NOMO-1 (cell line): ENCODE data around the gene PANX1.

Source experiments
- DNase-seq, 2 experiments: peaks; one replicate each; lab custom pipeline; 2025; ENCODE audit not compliant: unreplicated experiment in 2 of 2; lab: John Stamatoyannopoulos, UW

PANX1 gene

GRCh38 chr11:94183251-94183885 is 54.7 kb downstream of the PANX1 start:
- no peak for DNase-seq

DNA sequence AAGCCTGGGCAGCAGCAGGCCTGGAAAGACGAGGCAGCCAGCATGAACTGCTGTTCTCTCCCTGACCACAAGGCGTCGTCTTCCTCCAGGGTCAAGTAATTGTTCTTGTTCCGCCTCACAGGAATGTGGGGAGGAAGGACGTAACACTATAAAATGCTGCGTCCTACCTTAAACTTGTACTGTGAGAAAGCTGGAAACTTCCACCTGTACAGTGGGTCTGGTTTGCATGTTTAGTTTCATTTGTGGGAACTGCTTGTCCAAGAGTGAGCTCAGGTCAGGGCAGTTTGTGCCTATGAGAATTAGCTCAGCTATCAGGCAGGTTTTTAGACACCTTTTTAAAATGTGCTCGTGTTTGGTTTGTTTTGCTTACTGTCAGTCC is 55.2 kb downstream of the PANX1 start:
- DNase-seq = peak in 1 of 2 experiments; percentile 8

GRCh38 chr11:94184362-94184761 is 55.7 kb downstream of the PANX1 start:
- no peak for DNase-seq

DNA sequence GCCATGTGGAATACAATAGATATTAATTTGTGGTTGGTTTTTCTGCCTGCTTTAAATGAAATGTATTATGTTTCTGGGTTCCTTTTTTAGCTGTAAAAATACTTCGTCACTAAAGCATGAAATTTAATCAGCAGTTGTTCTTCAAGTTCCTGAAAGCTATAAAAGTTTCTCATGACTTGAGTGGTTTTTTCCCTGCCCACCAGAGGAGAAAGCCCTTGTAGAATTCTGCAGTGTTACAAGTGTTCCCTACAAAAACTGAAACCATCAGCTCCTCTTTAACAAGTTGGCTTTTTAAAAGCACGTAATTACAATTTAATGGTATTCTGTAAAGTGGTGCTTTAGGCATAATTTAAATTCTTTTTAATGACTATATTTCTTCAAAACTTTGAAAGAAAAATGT is 56.2 kb downstream of the PANX1 start:
- DNase-seq = no peak

GRCh38 chr11:94185416-94186084 is 56.9 kb downstream of the PANX1 start:
- no peak for DNase-seq

DNA sequence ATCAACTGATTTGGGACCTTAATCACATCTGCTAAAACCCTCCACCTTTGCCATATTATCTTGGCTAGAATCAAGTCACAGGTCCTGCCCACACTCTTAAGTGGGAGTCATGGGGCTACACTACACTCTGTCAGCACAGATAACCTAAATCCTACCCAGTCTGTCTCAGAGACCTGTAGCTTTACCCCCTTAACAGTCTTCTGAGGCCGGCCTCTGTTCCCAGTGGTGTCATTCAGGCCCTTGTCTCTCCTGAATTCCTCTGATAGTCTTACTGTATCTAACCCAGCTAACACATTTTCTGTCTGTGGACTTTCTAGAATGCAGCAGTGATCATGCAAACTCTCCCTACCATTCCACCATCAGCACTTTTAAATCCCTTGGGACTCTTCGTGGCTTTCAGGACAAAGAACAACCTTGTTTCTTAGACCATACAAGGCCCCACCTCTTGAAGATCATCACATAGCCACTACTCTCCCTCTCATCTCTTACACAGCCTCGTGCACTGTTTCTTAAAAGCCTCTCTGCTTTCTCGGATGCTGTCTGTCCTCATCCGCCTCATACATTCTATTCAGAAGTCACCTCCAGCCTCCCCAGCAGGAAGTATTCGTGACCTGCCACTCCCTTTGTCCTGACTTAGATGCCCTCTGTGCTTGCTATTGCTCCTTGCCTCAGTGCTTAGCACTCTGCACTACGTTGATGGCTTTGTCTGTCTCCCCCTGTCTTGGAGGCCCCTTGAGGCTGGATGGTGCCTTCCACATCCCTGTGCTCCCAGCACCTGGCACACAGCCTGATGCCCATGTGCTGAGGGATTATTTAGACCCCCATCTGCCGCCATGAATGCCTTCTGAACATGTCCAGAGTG is 57.9 kb downstream of the PANX1 start:
- DNase-seq = no peak

DNA sequence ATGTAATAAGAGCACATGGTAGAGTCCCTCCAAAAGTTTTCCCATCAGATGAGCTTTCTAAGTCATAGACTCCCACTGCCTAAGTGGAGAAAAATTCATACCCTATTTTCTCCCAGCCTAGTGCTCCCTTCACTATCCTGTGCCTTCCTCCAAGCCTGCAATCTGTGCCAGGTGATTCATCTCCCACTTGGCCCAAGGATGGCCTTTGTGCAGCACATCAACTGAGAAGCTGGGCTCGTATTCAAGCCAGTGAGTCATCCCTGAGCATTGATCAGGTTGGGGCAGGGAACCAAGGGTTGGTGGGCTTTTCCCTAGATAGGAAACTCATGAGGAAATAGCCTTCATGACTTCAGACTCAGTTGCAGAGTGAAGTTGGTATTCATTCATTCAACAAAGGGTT is 64.6 kb downstream of the PANX1 start:
- DNase-seq = no peak

DNA sequence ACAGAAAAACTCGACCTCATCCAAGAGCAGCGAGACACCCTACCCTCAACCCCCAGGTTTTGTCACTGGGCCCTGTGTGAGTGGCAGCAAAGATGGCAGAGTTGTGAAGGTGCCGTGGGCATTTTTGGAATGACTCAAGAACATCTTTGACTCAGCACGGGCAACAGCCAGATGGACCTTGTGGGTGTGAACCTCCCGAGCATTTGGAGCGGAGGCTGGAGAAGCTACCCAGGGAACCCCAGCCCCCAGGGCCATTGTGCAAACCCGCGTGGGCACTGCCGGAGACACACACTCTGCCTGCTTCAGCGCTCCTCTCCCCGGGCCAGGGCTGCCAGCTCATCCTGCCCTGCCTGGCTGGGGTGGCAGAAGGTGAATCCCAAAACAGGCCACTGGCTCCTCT is 66.1 kb downstream of the PANX1 start:
- no peak for DNase-seq

DNA sequence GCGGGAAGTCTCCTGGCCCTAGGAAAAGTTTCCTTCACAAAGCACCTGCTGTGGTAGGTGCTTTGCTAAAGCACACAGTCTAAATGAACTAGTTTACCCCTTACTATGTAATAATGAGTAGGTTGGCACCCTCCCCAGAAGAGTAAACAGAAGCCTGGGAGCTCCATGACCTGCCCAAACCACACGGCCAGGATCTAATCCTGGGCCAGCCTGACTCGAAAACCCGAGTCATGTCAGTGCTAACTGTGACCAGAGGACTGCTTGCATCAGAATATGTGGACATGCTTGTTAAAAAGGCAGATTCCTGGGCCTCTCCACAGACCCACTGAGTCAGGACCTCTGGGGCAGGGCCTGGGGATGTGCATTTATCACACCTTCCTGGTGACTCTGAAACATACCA is 67.7 kb downstream of the PANX1 start:
- no peak for DNase-seq

DNA sequence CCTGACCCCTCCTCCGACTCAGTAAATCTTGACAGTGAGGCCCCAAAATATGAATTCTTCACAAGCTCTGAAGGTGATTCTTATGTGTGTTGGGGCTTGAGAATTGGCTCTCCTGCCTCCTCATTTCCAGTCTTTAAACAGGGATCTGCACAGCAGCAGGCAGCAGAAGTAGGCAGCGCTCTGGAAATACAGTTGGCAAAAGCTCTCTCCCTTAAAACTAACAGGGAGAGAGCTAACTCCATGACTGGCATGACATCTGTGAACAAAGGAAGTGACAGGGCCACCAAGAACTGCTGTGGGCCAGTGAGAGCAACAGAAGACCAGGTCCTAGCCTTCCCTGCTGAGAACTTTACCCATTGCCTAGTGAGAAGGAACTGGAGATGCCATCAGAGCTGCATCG is 70.1 kb downstream of the PANX1 start:
- no peak for DNase-seq

DNA sequence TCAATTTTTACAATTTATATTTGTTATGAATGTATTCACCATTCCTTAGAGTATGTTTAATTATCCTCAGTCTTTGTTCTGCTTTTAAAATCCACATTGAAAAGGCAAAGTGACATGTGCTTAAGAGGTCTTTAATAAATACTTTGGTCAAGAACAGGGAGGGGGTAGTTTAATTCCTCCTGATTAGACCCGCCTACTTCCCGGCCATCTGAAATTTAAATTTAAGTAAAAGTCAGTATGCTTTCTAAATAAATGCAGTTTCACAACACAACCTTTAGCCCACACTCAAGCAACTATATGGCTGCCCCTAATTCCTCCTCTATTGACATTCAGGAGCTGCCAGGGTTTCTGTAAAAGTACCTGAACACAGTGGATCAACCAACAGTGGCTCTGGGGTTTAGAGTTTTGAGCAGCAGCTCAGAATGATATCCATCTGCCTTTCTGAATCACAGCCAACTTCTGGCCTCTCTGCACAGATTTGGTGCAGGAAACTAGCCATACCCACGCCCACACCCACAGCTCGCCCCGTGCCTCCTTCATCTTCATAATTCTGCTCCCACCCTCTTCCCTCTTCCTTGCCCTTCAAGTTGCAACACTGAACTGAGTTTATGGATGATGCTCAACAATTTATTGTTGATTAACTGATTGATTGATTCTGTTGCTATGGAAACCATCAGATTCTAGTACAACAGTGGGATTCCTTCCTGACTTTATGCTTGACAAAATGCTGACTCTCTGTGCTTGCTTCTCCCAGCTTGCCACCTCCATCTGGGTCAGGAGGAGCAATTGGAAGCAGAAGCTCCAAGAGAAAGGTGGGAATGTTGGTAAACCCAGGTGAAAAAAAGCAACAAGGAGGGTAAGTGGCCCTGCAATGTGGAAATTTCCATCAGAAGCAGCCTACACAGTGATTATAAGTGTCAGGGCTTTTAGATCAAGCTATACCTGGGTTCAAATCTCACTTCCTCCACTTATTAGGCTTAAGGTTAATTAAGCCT is 70.8 kb downstream of the PANX1 start:
- DNase-seq = no peak

GRCh38 chr11:94201004-94201465 is 72.4 kb downstream of the PANX1 start:
- no peak for DNase-seq

- no peak for DNase-seq
Observed at GRCh38 chr11:94203070-94203469, 74.4 kb downstream of the PANX1 start.

- no peak for DNase-seq
Observed at GRCh38 chr11:94211261-94211830, 82.7 kb downstream of the PANX1 start.

DNA sequence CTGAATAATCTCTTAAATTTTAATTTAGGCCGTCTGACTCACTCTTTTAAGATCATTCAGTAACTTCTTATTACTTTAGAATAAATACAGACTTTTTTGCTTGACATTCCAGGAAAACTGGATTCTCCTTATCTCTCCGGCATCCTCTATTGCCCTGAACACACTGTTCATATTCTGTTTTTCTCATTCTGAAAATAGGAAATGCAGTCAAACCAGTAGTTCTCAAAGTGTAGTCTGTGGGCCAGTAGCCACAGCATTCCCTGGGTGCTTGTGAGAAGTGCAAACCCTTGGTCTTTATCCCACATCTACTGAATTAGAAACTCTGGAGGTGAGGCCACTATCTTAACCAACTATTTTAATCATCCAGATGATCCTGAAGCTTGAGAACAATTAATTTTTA is 84.3 kb downstream of the PANX1 start:
- DNase-seq = no peak

DNA sequence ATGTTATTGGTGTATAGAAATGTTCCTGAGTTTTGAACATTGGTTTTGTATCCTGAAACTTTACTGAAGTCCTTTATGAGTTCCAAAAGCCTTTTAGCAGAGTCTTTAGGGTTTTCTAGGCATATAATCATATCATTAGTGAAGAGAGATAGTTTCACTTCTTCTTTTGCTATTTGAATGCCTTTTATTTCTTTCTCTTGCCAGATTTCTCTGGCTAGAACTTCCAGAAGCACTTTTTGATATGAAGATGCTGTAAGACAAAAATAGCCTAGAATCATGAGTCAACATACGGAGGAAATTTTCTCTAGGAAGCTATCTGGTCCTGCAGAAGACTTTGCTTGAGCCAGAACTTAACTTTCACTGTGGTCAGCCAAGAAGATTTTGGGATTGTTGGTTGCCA is 89.1 kb downstream of the PANX1 start:
- DNase-seq = peak in 1 of 2 experiments; percentile 6

DNA sequence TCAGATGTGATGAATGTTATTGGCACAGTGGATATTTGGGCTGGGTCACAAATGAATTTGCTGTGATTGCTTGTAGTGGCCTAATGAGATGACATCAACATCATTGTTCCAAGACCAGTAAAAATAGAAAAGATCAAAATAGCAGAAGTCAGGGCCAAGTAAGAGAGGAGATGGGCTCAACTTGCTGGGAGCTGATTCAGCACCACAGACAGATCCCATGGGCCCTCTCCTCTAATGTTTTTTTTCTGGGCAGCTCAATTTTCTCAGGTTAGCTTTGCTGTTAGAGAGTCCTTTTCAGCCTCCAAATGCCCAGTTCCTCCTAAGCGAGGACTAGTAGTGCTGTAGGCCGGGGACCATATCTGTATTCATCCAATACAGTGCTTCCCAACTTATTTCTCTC is 89.7 kb downstream of the PANX1 start:
- no peak for DNase-seq

DNA sequence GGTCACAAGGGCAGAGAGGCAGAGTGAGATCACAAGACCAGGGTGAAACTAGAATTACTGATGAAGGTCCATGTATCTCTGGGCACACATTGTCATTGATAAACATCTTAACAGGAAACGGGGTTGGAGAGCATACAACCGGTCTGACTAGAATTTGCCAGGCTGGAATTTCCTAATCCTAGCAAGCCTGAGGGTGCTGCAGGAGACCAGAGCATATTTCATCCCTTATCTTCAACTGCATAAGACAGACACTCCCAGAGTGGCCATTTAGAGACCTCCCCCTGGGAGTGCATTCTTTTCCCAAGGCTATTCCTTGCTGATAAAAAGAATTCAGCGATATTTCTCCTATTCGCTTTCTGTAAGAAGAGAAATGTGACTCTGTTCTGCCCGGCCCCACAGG is 91.1 kb downstream of the PANX1 start:
- no peak for DNase-seq

- no peak for DNase-seq
Observed at GRCh38 chr11:94224078-94224477, 95.4 kb downstream of the PANX1 start.
